ENCODE measurements around the gene FCN1. TPM values are rescaled to one million over a fixed set of nuclear protein-coding genes. Genes with fewer than 3 reads are reported as not detected.
"Not testable (repeated sequence)": the region's sequence is repeated elsewhere in the genome, so short reads cannot be mapped to it uniquely, and the experiment has no call there.

The FCN1 gene
- total RNA-seq, 1 experiment from 2014 or later, result not detected

DNA sequence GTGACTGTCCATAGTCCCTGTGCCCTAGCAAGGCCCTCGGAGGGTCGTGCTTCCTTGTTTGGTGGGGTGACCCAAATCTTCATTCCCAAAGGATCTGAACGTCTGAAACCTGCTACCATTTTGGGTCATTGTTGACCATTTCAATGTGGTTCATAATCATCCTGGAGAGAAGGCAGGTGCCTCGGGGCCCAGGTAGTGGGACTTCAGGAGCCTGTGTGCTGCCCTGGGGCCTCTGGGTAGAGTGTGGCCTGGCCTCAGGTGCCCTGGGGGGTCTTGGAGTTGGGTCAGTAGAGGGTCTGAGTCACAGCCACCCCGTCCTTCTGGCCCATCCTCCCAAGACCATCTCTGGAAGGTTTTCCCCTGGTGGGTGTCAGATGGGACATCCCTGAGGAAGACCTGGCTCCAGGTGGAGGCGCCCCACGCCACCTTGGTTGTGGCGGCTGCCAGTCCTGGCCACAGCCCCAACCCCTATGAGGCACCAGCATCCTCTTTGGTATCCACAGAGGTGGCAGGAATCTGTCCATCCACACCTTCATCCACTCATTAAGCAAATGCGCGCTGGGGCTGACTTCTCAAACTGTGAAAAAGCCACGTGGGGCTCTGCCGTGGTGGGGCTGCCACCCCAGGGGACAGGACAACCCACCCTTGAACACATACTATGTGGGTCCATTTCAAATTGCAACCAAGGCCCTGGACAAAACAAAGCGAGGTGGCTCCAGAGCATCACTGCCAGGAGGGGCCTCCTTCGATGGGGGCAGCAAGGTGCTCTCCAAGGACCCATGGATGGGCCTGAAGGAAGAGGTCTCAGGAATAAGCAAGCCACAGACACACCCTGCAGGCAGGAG is 41.6 kb upstream of the FCN1 start:
- H3K4me3 Mint-ChIP-seq (ENCODE audit: unreplicated experiment), result no peak overlapping the region
- DNase-seq (ENCODE audit: unreplicated experiment), result no peak
- no peaks in the 10 kb centered on the region for H3K9me3 Mint-ChIP-seq (ENCODE audit: unreplicated experiment)
- CTCF ChIA-PET, result no interaction called here
- intact Hi-C loops (cut with micrococcal nuclease), result no loop called here
- peaks cover 21% of the 10 kb centered on the region for H3K27me3 Mint-ChIP-seq (ENCODE audit: insufficient read depth, unreplicated experiment)
- no TSS peak for BruUV-seq (replicated peaks)
- H3K27ac Mint-ChIP-seq (ENCODE audit: low read depth, unreplicated experiment), result no peak overlapping the region
- no peaks in the 10 kb centered on the region for H3K4me1 Mint-ChIP-seq (ENCODE audit: insufficient read depth, unreplicated experiment)
- TF ChIP-seq, protein P1, sequence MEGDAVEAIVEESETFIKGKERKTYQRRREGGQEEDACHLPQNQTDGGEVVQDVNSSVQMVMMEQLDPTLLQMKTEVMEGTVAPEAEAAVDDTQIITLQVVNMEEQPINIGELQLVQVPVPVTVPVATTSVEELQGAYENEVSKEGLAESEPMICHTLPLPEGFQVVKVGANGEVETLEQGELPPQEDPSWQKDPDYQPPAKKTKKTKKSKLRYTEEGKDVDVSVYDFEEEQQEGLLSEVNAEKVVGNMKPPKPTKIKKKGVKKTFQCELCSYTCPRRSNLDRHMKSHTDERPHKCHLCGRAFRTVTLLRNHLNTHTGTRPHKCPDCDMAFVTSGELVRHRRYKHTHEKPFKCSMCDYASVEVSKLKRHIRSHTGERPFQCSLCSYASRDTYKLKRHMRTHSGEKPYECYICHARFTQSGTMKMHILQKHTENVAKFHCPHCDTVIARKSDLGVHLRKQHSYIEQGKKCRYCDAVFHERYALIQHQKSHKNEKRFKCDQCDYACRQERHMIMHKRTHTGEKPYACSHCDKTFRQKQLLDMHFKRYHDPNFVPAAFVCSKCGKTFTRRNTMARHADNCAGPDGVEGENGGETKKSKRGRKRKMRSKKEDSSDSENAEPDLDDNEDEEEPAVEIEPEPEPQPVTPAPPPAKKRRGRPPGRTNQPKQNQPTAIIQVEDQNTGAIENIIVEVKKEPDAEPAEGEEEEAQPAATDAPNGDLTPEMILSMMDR (IDR thresholded peaks at IDR 0.05; ENCODE audit: unreplicated experiment), result no peak
- POLR2A ChIA-PET, result no interaction called here
- H3K36me3 Mint-ChIP-seq (ENCODE audit: insufficient read depth, unreplicated experiment), result no peaks in the 10 kb centered on the region

DNA sequence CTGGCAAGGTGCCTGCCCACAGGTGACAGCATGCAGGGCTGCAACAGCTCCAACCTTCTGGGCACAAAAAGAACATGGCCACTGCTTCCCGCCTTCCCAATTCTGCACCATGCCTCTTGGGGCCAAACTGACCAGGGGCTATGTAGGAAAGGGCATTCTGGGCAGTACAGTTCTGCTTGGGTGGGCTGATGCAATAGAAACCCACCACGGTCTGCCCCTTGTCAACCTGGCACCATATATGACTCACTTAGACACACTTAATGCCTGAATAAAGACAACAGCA is 40.2 kb upstream of the FCN1 start:
- ChIA-PET CTCF (interaction anchor here (0.5 to 0.6 kb wide), 2 partner anchors 10 to 455 kb away, joined by 3 read pairs; no protein-coding TSS in a partner anchor), POLR2A (no interaction called here)
- no peaks in the 10 kb centered on the region for H3K4me1 Mint-ChIP-seq (ENCODE audit: insufficient read depth, unreplicated experiment)
- H3K9me3 Mint-ChIP-seq (ENCODE audit: unreplicated experiment), result no peaks in the 10 kb centered on the region
- no peak for DNase-seq (ENCODE audit: unreplicated experiment)
- H3K27ac Mint-ChIP-seq (ENCODE audit: low read depth, unreplicated experiment), result no peak overlapping the region
- H3K27me3 Mint-ChIP-seq (ENCODE audit: insufficient read depth, unreplicated experiment), result peaks cover 7% of the 10 kb centered on the region
- TF ChIP-seq, protein P1 (IDR thresholded peaks at IDR 0.05; ENCODE audit: unreplicated experiment), result no peak
- intact Hi-C loops (cut with micrococcal nuclease), result no loop called here
- no peaks in the 10 kb centered on the region for H3K36me3 Mint-ChIP-seq (ENCODE audit: insufficient read depth, unreplicated experiment)
- no TSS peak for BruUV-seq (replicated peaks)
- no peak overlapping the region for H3K4me3 Mint-ChIP-seq (ENCODE audit: unreplicated experiment)

DNA sequence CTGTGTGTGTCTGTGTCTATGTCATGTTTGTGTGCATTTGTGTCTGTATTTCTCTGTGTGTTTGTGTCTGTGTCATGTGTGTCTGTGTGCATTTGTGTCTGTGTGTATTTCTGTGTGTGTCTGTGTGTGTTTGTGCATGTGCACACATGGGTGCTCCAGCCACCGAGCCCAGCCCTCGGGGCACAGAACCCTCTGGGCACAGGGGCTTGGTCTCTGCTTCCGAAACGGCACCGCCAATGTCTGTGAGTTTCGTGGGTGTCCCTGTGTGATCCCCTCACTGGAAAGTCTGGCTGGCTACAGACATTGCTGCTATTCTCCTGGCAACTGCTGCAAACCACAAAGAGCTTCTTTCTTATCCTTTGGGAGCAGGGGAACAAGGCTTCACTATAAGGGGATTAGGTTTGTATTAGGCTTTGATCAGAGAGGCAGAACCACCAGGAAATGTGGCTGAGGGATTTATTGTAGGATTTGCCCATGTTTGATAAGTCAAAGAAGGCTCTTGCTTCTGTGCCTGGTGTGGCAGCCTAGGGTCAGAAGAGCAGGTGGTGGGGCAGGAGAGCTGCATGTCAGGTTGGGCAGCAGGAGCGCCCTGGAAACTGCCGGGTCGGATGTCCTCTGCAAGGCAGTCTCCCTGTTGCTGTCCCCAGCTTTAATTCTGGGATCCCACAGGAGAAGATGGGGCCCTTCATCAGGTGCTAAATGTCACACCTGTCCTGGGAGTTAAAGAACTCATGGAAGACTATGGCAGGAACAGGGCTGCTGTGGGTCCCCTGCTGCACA is 39.6 kb upstream of the FCN1 start:
- ChIA-PET POLR2A (no interaction called here), CTCF (interaction anchor here (0.5 to 0.6 kb wide), 2 partner anchors 10 to 456 kb away, joined by 3 read pairs; no protein-coding TSS in a partner anchor)
- H3K27me3 Mint-ChIP-seq (ENCODE audit: insufficient read depth, unreplicated experiment), result peaks cover 2% of the 10 kb centered on the region
- TF ChIP-seq, protein P1 (IDR thresholded peaks at IDR 0.05; ENCODE audit: unreplicated experiment), result no peak
- H3K36me3 Mint-ChIP-seq (ENCODE audit: insufficient read depth, unreplicated experiment), result no peaks in the 10 kb centered on the region
- no peaks in the 10 kb centered on the region for H3K9me3 Mint-ChIP-seq (ENCODE audit: unreplicated experiment)
- no TSS peak for BruUV-seq (replicated peaks)
- H3K4me1 Mint-ChIP-seq (ENCODE audit: insufficient read depth, unreplicated experiment), result no peaks in the 10 kb centered on the region
- intact Hi-C loops (cut with micrococcal nuclease), result no loop called here
- no peak for DNase-seq (ENCODE audit: unreplicated experiment)
- H3K4me3 Mint-ChIP-seq (ENCODE audit: unreplicated experiment), result no peak overlapping the region
- no peak overlapping the region for H3K27ac Mint-ChIP-seq (ENCODE audit: low read depth, unreplicated experiment)

- H3K36me3 Mint-ChIP-seq (ENCODE audit: insufficient read depth, unreplicated experiment); intact Hi-C loops (cut with micrococcal nuclease); BruUV-seq (replicated peaks); H3K9me3 Mint-ChIP-seq (ENCODE audit: unreplicated experiment); H3K4me3 Mint-ChIP-seq (ENCODE audit: unreplicated experiment); DNase-seq (ENCODE audit: unreplicated experiment); POLR2A ChIA-PET; CTCF ChIA-PET; H3K4me1 Mint-ChIP-seq (ENCODE audit: insufficient read depth, unreplicated experiment); H3K27ac Mint-ChIP-seq (ENCODE audit: low read depth, unreplicated experiment); H3K27me3 Mint-ChIP-seq (ENCODE audit: insufficient read depth, unreplicated experiment): not testable (repeated sequence)
Observed at GRCh38 chr9:134956387-134956786, 38.7 kb upstream of the FCN1 start.

All from MCF 10A (cell line).